GM19238 (cell line): ENCODE data around the gene TST.
"Not testable (repeated sequence)": the region's sequence is repeated elsewhere in the genome, so short reads cannot be mapped to it uniquely, and the experiment has no call there.

Experiments used
- DNase-seq: peaks from one replicate; pipeline ENCODE4 v3.0.0; 2011; ENCODE audit warnings: low spot score; ENCODE audit not compliant: insufficient read length

The TST gene

DNA sequence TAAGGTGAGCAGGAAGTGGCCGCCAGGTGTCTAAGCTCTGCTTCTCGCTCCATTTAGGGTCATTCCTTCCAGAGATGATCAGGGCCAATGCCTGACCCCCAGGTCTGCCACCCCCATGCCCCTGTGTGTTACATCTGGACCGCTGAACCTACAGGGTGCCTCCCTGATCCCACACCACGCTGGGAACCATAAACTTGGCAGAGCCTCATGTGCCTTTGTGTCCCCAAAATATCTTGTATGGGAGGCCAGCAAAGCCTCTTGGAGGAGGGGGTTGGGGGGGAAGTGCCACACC is 3.7 kb downstream of the TST start:
- no peak for DNase-seq

DNA sequence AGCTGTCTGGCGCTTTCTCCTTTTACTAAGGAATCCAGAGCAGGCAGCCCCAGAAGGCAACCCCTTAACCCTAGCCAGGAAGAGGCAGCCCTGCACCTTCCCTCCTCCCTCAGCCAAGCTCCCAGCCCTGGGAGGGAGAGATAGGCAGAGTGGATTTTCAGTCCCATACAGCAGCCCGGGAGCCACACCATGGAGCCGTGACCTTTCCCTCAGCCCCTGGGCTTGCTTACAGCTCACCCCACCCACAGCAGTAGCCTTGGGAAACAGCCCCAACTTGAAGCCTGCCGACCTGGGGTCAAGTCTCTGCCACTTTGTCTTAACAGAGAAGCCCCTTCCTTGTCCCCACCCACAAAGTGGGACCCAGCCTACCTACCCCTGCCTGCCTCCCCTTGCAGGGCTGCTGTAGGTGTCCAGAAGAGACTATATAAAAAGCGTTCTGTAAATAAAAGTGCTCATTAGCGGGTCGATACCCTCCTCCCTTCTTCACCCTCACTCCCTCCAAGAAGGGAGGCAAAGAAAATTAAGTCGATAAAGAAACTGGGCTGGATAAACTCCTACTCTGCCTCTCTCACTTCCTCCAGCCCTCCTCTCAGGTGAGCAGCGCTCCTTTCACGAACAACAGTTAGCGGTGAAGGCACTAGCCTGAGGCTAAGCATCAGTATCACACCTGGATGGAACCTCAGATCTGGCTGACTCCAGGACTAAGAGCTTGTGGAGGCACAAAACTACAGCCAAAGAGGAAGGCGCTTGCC is 4.2 kb downstream of the TST start:
- DNase-seq: no peak

DNA sequence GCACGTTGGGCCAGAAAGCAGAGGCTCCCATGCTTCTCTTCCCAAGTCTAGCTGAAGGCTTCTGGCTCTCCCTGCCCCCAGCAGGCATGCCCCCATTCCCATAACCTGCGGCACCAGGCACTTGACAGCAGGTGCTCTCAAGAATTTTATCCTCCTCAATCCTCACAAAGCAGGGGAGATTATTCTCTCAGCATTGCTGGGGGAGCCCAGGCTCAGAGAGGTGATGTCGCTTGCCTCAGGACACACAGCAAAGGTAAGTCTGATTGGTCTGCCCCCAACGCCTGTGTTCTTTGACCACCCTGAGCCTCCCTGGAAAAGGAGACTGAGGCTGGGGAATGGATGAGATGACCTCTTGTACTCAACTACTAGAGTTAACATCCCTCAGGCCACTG is 4.8 kb downstream of the TST start:
- DNase-seq: no peak

- no peak for DNase-seq
These were observed 6.3 kb downstream of the TST start for GRCh38 chr22:37012956-37013355.

GRCh38 chr22:37012262-37012904 is 6.9 kb downstream of the TST start:
- DNase-seq: no peak

DNA sequence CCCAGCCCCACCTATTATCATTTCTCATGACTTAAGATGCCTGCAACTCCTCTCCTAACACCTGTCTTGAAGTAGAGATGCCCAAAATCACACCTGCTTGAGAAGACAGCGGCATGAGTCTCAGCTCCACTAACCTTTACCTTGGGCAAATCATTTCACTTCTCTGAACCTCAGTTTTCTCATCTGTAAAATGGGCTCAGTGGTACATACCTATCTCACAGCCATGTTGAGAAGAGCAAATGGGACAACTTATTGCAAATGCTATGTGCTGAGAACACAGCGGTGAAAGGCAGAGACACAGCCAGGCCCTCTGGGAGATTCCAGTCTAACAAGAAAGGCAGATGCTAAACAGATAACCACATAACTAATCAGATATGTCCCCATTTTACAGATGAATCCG is 7.8 kb downstream of the TST start:
- DNase-seq: no peak

GRCh38 chr22:37010976-37011375 is 8.3 kb downstream of the TST start:
- DNase-seq: no peak

DNA sequence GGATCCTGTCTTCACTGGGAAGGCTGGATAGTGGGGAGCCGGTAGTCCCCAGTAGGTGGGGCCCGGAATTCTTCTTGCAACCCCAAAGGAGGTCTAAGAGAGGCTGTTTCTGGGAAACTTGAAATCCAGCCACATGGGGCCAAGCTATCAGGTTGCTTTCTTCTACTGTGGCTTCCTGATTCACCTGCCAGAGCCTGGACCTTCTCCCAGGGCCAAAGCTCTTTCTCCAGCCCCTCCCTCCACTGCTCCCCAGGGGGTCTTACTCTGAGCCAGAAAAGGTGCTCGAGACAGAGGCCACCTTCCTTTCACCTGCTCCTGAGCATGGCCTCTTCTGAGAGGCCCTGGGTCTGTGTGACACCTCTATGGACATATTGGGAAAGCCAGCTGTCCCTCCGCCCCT is 9.1 kb downstream of the TST start:
- DNase-seq: no peak

DNA sequence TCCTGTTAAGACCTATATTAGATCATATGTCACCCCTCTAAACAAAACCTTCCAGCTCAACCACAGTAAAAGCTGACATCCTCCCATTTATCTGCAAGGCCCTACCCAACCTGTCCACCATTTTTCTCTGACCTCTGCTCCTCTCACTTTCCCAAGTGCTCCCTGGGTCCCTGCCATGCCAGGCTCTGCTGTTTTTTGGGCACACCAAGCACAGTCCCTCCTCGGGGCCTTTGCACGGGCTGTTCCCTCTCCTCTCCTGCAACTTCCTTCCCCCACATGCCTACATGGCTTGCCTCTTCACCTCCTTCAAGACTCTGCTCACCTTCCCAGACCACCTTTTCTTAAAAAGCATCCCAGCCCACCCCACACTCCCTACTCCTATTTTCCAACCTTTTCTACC is 9.8 kb downstream of the TST start:
- DNase-seq: no peak

DNA sequence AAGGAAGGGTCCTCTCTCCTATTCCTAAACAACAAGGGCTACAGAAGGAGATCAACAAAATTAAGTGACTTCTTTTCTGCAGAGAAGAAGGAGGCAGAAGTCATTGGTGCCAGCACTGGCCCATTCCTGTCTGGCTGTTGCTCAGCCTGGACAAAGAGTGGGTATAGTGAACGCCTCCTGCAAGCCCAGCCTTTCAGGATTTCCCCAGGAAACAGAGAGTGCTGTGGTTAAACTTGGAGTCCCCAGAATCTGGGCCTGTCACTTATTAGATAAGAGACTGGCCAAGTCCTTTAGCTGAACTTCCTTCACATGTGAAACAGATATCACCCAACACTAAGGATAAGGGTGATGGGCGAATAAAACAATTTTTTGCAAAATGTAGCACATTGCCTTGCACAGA is 10.9 kb downstream of the TST start:
- DNase-seq: no peak

DNA sequence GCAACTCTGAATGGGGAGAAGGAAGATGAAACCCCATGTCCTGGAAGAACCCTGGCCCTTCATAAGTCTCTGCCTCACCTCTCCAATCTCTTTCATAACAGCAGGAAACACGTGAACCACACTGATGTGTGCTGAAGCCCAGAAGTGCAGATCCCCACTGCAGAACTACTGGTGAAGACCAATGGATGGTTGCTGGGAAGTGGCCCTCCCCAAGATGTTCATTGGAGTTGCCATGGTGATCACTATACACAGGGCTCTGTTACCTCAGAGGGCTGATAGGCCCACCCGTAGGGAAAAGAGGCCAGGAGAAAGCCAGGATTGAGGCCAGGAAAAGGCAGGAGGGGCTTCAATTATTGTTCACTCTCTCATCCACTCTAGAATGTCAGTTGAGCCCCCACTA is 11.6 kb downstream of the TST start:
- no peak for DNase-seq

GRCh38 chr22:37002633-37003032 is 16.6 kb downstream of the TST start:
- DNase-seq: no peak

DNA sequence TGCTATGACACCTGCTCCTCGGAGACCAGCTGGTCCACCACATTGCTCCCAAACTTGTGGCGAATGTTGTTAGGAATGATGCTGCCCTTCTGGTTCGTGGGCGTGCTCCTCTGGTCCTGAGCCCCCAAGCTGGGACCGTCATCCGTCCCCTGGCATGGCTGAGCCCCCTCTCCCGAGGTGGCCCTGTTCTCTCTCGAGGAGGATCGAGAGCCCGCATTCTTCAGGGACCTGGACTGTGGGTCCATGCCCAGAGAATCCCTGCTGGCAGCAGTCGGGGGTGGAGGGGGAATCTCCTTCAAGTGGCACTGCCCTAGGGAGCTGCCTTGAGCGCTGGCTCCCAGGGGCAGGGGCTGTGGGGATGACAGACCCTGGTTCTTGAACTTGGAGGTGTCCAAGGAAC is 17.4 kb downstream of the TST start:
- no peak for DNase-seq

DNA sequence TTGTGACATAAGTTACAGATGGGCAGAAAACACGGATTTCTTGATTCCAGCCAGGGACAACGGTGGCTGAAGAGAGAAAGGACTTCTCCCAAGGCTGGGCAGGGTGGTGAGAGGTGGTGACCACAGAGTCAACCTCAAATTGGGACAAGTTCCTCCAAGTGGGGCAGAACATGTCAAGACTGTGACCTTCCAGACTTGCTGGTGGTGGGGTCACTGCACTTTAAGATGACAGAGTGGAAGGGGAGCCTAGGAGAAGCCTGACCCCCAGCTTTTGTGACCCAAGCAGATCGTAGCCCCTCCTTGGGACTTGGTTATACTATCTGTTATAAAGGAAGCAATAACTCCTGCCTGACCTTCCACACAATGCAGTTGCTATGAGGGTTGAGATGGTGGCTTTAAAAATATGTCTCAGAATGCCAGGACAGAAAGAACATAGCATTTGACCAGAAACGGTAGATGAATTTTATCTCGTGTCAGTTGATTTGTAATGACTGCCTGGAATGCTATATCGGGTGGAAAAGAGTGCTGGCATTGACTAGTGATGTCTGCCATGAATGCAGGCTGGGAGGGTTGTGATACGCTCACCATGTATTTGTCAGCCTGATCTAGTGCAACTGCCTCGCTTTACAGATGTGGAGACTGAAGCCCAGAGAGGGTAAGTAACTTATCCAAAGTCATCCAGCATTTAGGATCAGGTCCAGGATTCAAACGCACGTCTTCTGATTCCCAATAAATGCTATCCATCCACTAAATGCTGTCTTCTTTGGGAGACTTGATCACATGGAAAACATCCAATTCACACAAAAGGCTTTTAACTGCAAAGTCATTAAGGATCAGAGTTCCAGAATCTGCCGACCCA is 18.3 kb downstream of the TST start:
- DNase-seq: no peak

- no peak for DNase-seq
These were observed 19.8 kb downstream of the TST start for GRCh38 chr22:36999463-36999862.

- no peak for DNase-seq
These were observed 20.5 kb downstream of the TST start for GRCh38 chr22:36998620-36999351.

- DNase-seq: no peak
These were observed 21.5 kb downstream of the TST start for GRCh38 chr22:36997746-36998145.

- DNase-seq: no peak
These were observed 28.0 kb downstream of the TST start for GRCh38 chr22:36991206-36991605.

DNA sequence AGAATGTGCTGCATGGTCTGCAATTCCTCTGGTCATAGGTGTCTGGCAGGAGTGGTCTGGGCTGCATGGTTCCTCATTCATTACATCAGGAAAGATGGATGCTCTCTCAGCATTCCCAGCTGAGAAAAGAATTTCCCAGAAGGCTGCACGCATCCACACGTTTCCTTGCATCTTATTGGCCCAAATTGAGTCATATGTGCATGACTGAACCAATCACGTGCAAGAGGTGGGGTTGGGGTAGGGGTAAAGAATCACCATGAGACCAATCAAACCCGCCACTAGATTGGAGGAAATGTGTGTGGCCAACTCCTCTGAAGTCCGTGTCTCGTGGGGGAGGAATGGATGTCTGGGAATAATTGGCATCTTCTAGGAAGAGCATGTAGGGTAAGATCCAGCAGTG is 28.8 kb downstream of the TST start:
- DNase-seq: no peak

- not testable (repeated sequence) for DNase-seq
These were observed 30.2 kb downstream of the TST start for GRCh38 chr22:36989012-36989411.

GRCh38 chr22:36988075-36988832 is 31.0 kb downstream of the TST start:
- DNase-seq: no peak
